Suprapubic skin (tissue), 3 donors: Measurements from ENCODE around the gene TUBA4B.

ENCODE experiments used
- EP300 ChIP-seq: sonication (generic); formaldehyde crosslinking; IDR thresholded peaks from one replicate; pipeline ENCODE4 v1.6.1; 2017; ENCODE audit warnings: antibody characterized with exemption
- POLR2A ChIP-seq, 2 donors: fragments of 450-650 bp; IDR thresholded peaks; one replicate each; pipeline ENCODE4 v1.6.1; 2017; ENCODE audit warnings: antibody characterized with exemption in 2 of 2, mild to moderate bottlenecking in 2 of 2, moderate library complexity in 2 of 2
- TF ChIP-seq, protein P1 (sequence below), 2 donors: fragments of 200-600 bp in 1 of 2; fragments of 450-650 bp in 1 of 2; sonication (generic) in 1 of 2; IDR thresholded peaks; one replicate each; pipeline ENCODE4 v1.5.1; 2016 to 2019; ENCODE audit warnings: antibody characterized with exemption in 2 of 2, mild to moderate bottlenecking in 1 of 2, moderate library complexity in 1 of 2

DNA sequence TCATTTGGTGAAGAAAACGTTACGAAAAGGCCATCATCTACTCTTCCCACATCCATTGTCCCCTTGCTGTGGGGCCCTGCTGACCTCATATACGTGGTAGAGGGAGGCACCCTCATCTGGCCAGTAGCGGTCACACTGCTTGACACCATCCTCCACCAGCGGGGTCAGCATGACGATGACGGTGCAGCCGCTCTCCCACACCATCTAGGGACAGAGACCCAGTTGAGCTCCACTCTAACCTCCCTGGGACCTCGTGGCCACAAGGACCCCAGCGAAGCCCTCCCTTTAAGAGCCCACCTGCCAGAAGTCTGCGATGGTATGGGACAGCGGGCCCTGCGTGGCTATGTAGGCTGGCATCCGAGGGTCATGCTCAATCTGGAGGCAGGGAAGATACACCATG lies 43.1 kb downstream of the TUBA4B start:
- TF ChIP-seq, protein P1, sequence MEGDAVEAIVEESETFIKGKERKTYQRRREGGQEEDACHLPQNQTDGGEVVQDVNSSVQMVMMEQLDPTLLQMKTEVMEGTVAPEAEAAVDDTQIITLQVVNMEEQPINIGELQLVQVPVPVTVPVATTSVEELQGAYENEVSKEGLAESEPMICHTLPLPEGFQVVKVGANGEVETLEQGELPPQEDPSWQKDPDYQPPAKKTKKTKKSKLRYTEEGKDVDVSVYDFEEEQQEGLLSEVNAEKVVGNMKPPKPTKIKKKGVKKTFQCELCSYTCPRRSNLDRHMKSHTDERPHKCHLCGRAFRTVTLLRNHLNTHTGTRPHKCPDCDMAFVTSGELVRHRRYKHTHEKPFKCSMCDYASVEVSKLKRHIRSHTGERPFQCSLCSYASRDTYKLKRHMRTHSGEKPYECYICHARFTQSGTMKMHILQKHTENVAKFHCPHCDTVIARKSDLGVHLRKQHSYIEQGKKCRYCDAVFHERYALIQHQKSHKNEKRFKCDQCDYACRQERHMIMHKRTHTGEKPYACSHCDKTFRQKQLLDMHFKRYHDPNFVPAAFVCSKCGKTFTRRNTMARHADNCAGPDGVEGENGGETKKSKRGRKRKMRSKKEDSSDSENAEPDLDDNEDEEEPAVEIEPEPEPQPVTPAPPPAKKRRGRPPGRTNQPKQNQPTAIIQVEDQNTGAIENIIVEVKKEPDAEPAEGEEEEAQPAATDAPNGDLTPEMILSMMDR (IDR thresholded peaks at IDR 0.05), result no peak
- no peak for TF ChIP-seq POLR2A (IDR thresholded peaks at IDR 0.05)
- TF ChIP-seq EP300, result no peak
